GM19438 (cell line): ENCODE results near the gene PIK3R5.

ENCODE experiments used
- ATAC-seq: cut with Tn5 transposase; IDR thresholded peaks from one replicate; pipeline ENCODE4 v1.9.1; 2021; ENCODE audit warnings: low read depth; ENCODE audit not compliant: unreplicated experiment

Gene PIK3R5

GRCh38 chr17:8954339-8954738, 11.2 kb downstream of the PIK3R5 start:
- no peak for ATAC-seq

- ATAC-seq = no peak
These were observed 12.2 kb downstream of the PIK3R5 start for GRCh38 chr17:8953156-8953885.

GRCh38 chr17:8952191-8952590, 13.3 kb downstream of the PIK3R5 start:
- no peak for ATAC-seq

- no peak for ATAC-seq
These were observed 14.3 kb downstream of the PIK3R5 start for GRCh38 chr17:8951206-8951605.

GRCh38 chr17:8949061-8949661, 16.3 kb downstream of the PIK3R5 start:
- no peak for ATAC-seq

- ATAC-seq = no peak
These were observed 17.0 kb downstream of the PIK3R5 start for GRCh38 chr17:8948462-8948861.

GRCh38 chr17:8947201-8947600, 18.3 kb downstream of the PIK3R5 start:
- ATAC-seq = no peak

GRCh38 chr17:8946476-8946875, 19.0 kb downstream of the PIK3R5 start:
- ATAC-seq = no peak

- ATAC-seq = no peak
These were observed 19.4 kb downstream of the PIK3R5 start for GRCh38 chr17:8946071-8946470.

- no peak for ATAC-seq
These were observed 20.8 kb downstream of the PIK3R5 start for GRCh38 chr17:8944748-8945147.

- no peak for ATAC-seq
These were observed 21.4 kb downstream of the PIK3R5 start for GRCh38 chr17:8944083-8944482.

GRCh38 chr17:8941980-8942622, 23.4 kb downstream of the PIK3R5 start:
- no peak for ATAC-seq

GRCh38 chr17:8941520-8941919, 24.0 kb downstream of the PIK3R5 start:
- ATAC-seq = no peak

GRCh38 chr17:8940866-8941471, 24.5 kb downstream of the PIK3R5 start:
- ATAC-seq = no peak

GRCh38 chr17:8939496-8940334, 25.8 kb downstream of the PIK3R5 start:
- ATAC-seq = no peak

GRCh38 chr17:8938933-8939332, 26.6 kb downstream of the PIK3R5 start:
- no peak for ATAC-seq

GRCh38 chr17:8935191-8935590, 30.3 kb downstream of the PIK3R5 start:
- no peak for ATAC-seq

GRCh38 chr17:8934346-8934745, 31.2 kb downstream of the PIK3R5 start:
- no peak for ATAC-seq

- ATAC-seq = no peak
These were observed 34.9 kb downstream of the PIK3R5 start for GRCh38 chr17:8930649-8931048.

- ATAC-seq = no peak
These were observed 37.2 kb downstream of the PIK3R5 start for GRCh38 chr17:8928347-8928746.

- ATAC-seq = no peak
These were observed 38.1 kb downstream of the PIK3R5 start for GRCh38 chr17:8927395-8927794.
